B cell (primary cell): ENCODE data around the gene GPR183. TPM values are rescaled to one million over a fixed set of nuclear protein-coding genes. Genes with fewer than 3 reads are reported as not detected.

Source experiments
- ATAC-seq: fragments of 200-7000 bp; cut with Tn5 transposase; one replicate; pipeline ENCODE4 v1.10.0; 2021; ENCODE audit warnings: low read depth, mild to moderate bottlenecking, moderate number of reproducible peaks, moderate library complexity
- CTCF ChIA-PET: fragments of 350-600 bp; sonication (Branson Sonifier 250); formaldehyde crosslinking; loops from one replicate; lab custom pipeline; 2021; ENCODE audit warnings: antibody characterized with exemption, inconsistent platforms; lab: Charles Lee
- POLR2A ChIA-PET: fragments of 350-600 bp; sonication (Branson Sonifier 250); formaldehyde crosslinking; loops from one replicate; lab custom pipeline; 2021; ENCODE audit warnings: antibody characterized with exemption; lab: Charles Lee
- DNase-seq: peaks from one replicate; pipeline ENCODE4 v3.0.0; 2013
- H2AFZ ChIP-seq: 2 replicates; pipeline ENCODE4 v1.6.1; 2012; ENCODE audit warnings: mild to moderate bottlenecking, low read depth, low read length; ENCODE audit not compliant: insufficient read depth, poor library complexity, severe bottlenecking
- H3K27ac ChIP-seq, 2 donors: 1 replicate in 1 of 2; 2 replicates in 1 of 2; pipeline ENCODE4 v1.5.1; 2012 to 2013; ENCODE audit warnings: low read length in 2 of 2, mild to moderate bottlenecking in 2 of 2, moderate library complexity in 1 of 2
- H3K27me3 ChIP-seq, 4 experiments: fragments of 200-600 bp in 1 of 4; sonication (generic) in 1 of 4; replicated peaks in 1 of 4; 1 replicate in 2 of 4; 2 replicates in 2 of 4; pipeline versions ENCODE4 v1.6.1 to v1.7.0; 2013 to 2016; ENCODE audit warnings: low read length in 3 of 4, mild to moderate bottlenecking in 2 of 4, mixed read lengths in 1 of 4, moderate library complexity in 1 of 4; ENCODE audit not compliant: insufficient read depth in 4 of 4, control insufficient read depth in 3 of 4; ENCODE audit errors: control extremely low read depth in 1 of 4
- H3K36me3 ChIP-seq, 2 experiments: replicated peaks in 1 of 2; 1 replicate in 1 of 2; 2 replicates in 1 of 2; pipeline versions ENCODE4 v1.6.1 to v1.7.1; 2013; ENCODE audit warnings: low read length in 1 of 2; ENCODE audit not compliant: insufficient read depth in 2 of 2, control insufficient read depth in 1 of 2; ENCODE audit errors: control extremely low read depth in 1 of 2, extremely low read depth in 1 of 2
- H3K4me1 ChIP-seq, 2 donors: fragments of 200-600 bp in 1 of 2; sonication (generic) in 1 of 2; 1 replicate in 1 of 2; 2 replicates in 1 of 2; pipeline versions ENCODE4 v1.5.1 to v1.6.1; 2013 to 2017; ENCODE audit warnings: low read length in 2 of 2; ENCODE audit not compliant: control insufficient read depth in 2 of 2, insufficient read depth in 2 of 2
- H3K4me2 ChIP-seq: replicated peaks from 2 replicates; pipeline ENCODE3; 2012; ENCODE audit warnings: mild to moderate bottlenecking, low read depth, low read length; ENCODE audit not compliant: poor library complexity, severe bottlenecking
- H3K4me3 ChIP-seq, 5 experiments: fragments of 200-600 bp in 1 of 5; sonication (generic) in 1 of 5; 1 replicate in 3 of 5; 2 replicates in 2 of 5; pipeline versions ENCODE4 v1.5.1 to v1.7.0; 2011 to 2016; ENCODE audit warnings: low read length in 4 of 5, mild to moderate bottlenecking in 4 of 5, low read depth in 2 of 5, control low read depth in 1 of 5, moderate library complexity in 1 of 5; ENCODE audit not compliant: insufficient read depth in 1 of 5; ENCODE audit errors: control extremely low read depth in 1 of 5, extremely low read depth in 1 of 5
- H3K79me2 ChIP-seq: fragments of 200-600 bp; sonication (generic); one replicate; pipeline ENCODE4 v1.6.0; 2016; ENCODE audit warnings: low read length; ENCODE audit not compliant: control insufficient read depth, insufficient read depth
- H3K9ac ChIP-seq: fragments of 200-600 bp; sonication (generic); 2 replicates; pipeline ENCODE4 v1.6.1; 2017; ENCODE audit warnings: mild to moderate bottlenecking, low read length, moderate library complexity
- H3K9me3 ChIP-seq, 3 donors: one replicate each; pipeline versions ENCODE4 v1.6.1 to v1.7.1; 2013; ENCODE audit warnings: low read length in 2 of 3; ENCODE audit not compliant: control insufficient read depth in 2 of 3, insufficient read depth in 1 of 3; ENCODE audit errors: control extremely low read depth in 1 of 3
- H4K20me1 ChIP-seq: 2 replicates; pipeline ENCODE4 v1.6.0; 2012; ENCODE audit warnings: mild to moderate bottlenecking, low read length; ENCODE audit not compliant: insufficient read depth, control insufficient read depth, poor library complexity, severe bottlenecking
- H3K27ac Mint-ChIP-seq: one replicate; pipeline ENCODE4 v1.8.0; 2021; ENCODE audit warnings: mixed read lengths
- H3K27me3 Mint-ChIP-seq: one replicate; pipeline ENCODE4 v1.8.0; 2021; ENCODE audit warnings: mixed read lengths
- H3K4me1 Mint-ChIP-seq: one replicate; pipeline ENCODE4 v1.8.0; 2021; ENCODE audit warnings: mixed read lengths
- H3K4me3 Mint-ChIP-seq: one replicate; pipeline ENCODE4 v1.8.0; 2021; ENCODE audit warnings: mixed read lengths
- H3K9me3 Mint-ChIP-seq: one replicate; pipeline ENCODE4 v1.8.0; 2022; ENCODE audit warnings: mixed read lengths; ENCODE audit not compliant: insufficient read depth
- CTCF ChIP-seq: fragments of 200-600 bp; IDR thresholded peaks from one replicate; pipeline ENCODE4 v1.8.0; 2022; ENCODE audit warnings: antibody characterized with exemption, mild to moderate bottlenecking
- EZH2 ChIP-seq: IDR thresholded peaks from 2 replicates; pipeline ENCODE4 v1.6.1; 2012; ENCODE audit warnings: borderline replicate concordance, low read depth, mild to moderate bottlenecking, moderate library complexity, low read length; ENCODE audit not compliant: insufficient read depth, poor library complexity, severe bottlenecking
- WGBS: methylation state at CpG from one replicate; pipeline ENCODE4 v1.1.5; 2013; ENCODE audit warnings: missing lambda C conversion rate; ENCODE audit not compliant: insufficient coverage; 5-methylcytosine and 5-hydroxymethylcytosine counted together
- intact Hi-C: fragments of 100-400 bp; cut with micrococcal nuclease; formaldehyde crosslinking; loops from one replicate; pipeline ENCODE4 v1.10.0; 2022
- polyA plus RNA-seq: library from polyadenylated mRNA; depleted of rRNA; stranded (reverse); fragments of >200 nt; gene quantifications from 2 replicates; pipeline ENCODE4 v1.2.3, GENCODE V29; 2012
- small RNA-seq: library from RNA; depleted of rRNA; stranded (forward); fragments of <200 nt; gene quantifications from one replicate; pipeline ENCODE3, GENCODE V24; 2012; ENCODE audit warnings: low replicate concordance, low read depth; ENCODE audit not compliant: insufficient read length
- total RNA-seq, 2 donors: library from RNA; stranded (reverse); fragments of 120-200 nt in 1 of 2; gene quantifications; 1 replicate in 1 of 2; 2 replicates in 1 of 2; pipeline versions ENCODE4 v1.2.3 to v1.2.4, GENCODE V29; 2013 to 2022

GPR183 gene
- total and polyA plus RNA-seq, 2 donors (not counting 1 experiment from before 2014, with no cell fraction given) = 150 to 256 TPM

GRCh38 chr13:99246100-99246499 lies 61.1 kb downstream of the GPR183 start:
- Histone ChIP-seq H4K20me1 (no peaks in the 10 kb centered on the region), H2AFZ (no peak overlapping the region), H3K27me3 (no peaks in the 10 kb centered on the region), H3K4me2 (no peak overlapping the region), H3K27ac (no peak overlapping the region), H3K4me1 (no peaks in the 10 kb centered on the region), H3K36me3 (peaks cover 5 to 31% of the 10 kb centered on the region in 2 experiments), H3K79me2 (peaks cover 47% of the 10 kb centered on the region), H3K9me3 (no peaks in the 10 kb centered on the region), H3K4me3 (no peak overlapping the region), H3K9ac (no peak overlapping the region)
- Mint-ChIP-seq H3K27me3 (no peaks in the 10 kb centered on the region), H3K4me3 (no peak overlapping the region), H3K9me3 (no peaks in the 10 kb centered on the region), H3K4me1 (peaks cover 17% of the 10 kb centered on the region), H3K27ac (peak overlapping the region; percentile 11)
- DNase-seq = no peak
- no peak for ATAC-seq
- no CpG with 5 or more reads among the region's 1 CpG for WGBS
- POLR2A ChIA-PET = no interaction called here
- intact Hi-C loops = no loop called here
- CTCF ChIA-PET = no interaction called here
- TF ChIP-seq CTCF (no peak), EZH2 (no peak)

Small RNA genes lying within 50 kb of the gene (small RNA-seq; reads per million reads assigned to genes)
- gene MIR623 = not detected

Other genes starting within 250 kb of the GPR183 start
- 52.9 and 56.3 TPM in 2 replicates for gene UBAC2, start 106.5 kb downstream of the GPR183 start, total RNA-seq
- gene UBAC2, start 106.5 kb downstream of the GPR183 start, polyA plus RNA-seq = 60.8 and 89.0 TPM in 2 replicates
- 17.6 and 19.1 TPM in 2 replicates for gene GPR18, start 49.0 kb downstream of the GPR183 start, total RNA-seq
- 31.3 and 54.8 TPM in 2 replicates for gene GPR18, start 49.0 kb downstream of the GPR183 start, polyA plus RNA-seq
- gene TM9SF2, start 194.1 kb upstream of the GPR183 start, total RNA-seq = 63.3 and 63.6 TPM in 2 replicates
- 20.2 and 32.1 TPM in 2 replicates for gene TM9SF2, start 194.1 kb upstream of the GPR183 start, polyA plus RNA-seq